GM18517 (cell line): Measurements from ENCODE around the gene CCDC187.

Experiments
- ATAC-seq: cut with Tn5 transposase; IDR thresholded peaks from one replicate; pipeline ENCODE4 v1.9.1; 2021; ENCODE audit warnings: mild to moderate bottlenecking, moderate library complexity; ENCODE audit not compliant: unreplicated experiment

CCDC187 gene

GRCh38 chr9:136339958-136340310 lies 36.0 kb upstream of the CCDC187 start:
- ATAC-seq: no peak

GRCh38 chr9:136339173-136339957 lies 35.5 kb upstream of the CCDC187 start:
- no peak for ATAC-seq

- ATAC-seq: no peak
Observed at GRCh38 chr9:136338511-136338910, 34.6 kb upstream of the CCDC187 start.

- no peak for ATAC-seq
Observed at GRCh38 chr9:136337416-136338395, 33.8 kb upstream of the CCDC187 start.

GRCh38 chr9:136336881-136337280 lies 33.0 kb upstream of the CCDC187 start:
- ATAC-seq: no peak

GRCh38 chr9:136336156-136336870 lies 32.4 kb upstream of the CCDC187 start:
- ATAC-seq: no peak

- ATAC-seq: no peak
Observed at GRCh38 chr9:136335296-136336155, 31.6 kb upstream of the CCDC187 start.

- ATAC-seq: no peak
Observed at GRCh38 chr9:136334541-136334940, 30.6 kb upstream of the CCDC187 start.

GRCh38 chr9:136333486-136333885 lies 29.6 kb upstream of the CCDC187 start:
- no peak for ATAC-seq

GRCh38 chr9:136333045-136333444 lies 29.2 kb upstream of the CCDC187 start:
- no peak for ATAC-seq

- no peak for ATAC-seq
Observed at GRCh38 chr9:136332482-136332983, 28.6 kb upstream of the CCDC187 start.

GRCh38 chr9:136331556-136332481 lies 27.9 kb upstream of the CCDC187 start:
- ATAC-seq: no peak

GRCh38 chr9:136331030-136331429 lies 27.1 kb upstream of the CCDC187 start:
- ATAC-seq: no peak

GRCh38 chr9:136330406-136330990 lies 26.6 kb upstream of the CCDC187 start:
- no peak for ATAC-seq

GRCh38 chr9:136329636-136330405 lies 25.9 kb upstream of the CCDC187 start:
- ATAC-seq: no peak

GRCh38 chr9:136329211-136329627 lies 25.3 kb upstream of the CCDC187 start:
- no peak for ATAC-seq

GRCh38 chr9:136328622-136329041 lies 24.7 kb upstream of the CCDC187 start:
- no peak for ATAC-seq
